MCF 10A (cell line): Measurements from ENCODE around the gene SPRR5. TPM values are rescaled to one million over a fixed set of nuclear protein-coding genes. Genes with fewer than 3 reads are reported as not detected.

Source experiments
- BruUV-seq: library from RNA; stranded (reverse); fragments of 400-500 nt; replicated peaks from 2 replicates; lab custom pipeline; 2021; lab: Mats Ljungman, UMichigan
- CTCF ChIA-PET: fragments of 300-600 bp; sonication (Branson Sonifier 250); formaldehyde crosslinking; extraction: SDS; loops from one replicate; lab custom pipeline; 2021; ENCODE audit warnings: antibody characterized with exemption, inconsistent platforms; lab: Yijun Ruan, JAX
- POLR2A ChIA-PET: fragments of 300-600, 350-650 bp; sonication (Branson Sonifier 250); formaldehyde crosslinking; extraction: SDS; loops from one replicate; lab custom pipeline; 2020; ENCODE audit warnings: antibody characterized with exemption, inconsistent platforms; lab: Yijun Ruan, JAX
- DNase-seq: peaks from one replicate; pipeline ENCODE4 v3.0.0-alpha.2; 2018; ENCODE audit not compliant: unreplicated experiment
- H3K27ac Mint-ChIP-seq: one replicate; pipeline ENCODE4 v1.8.0; 2022; ENCODE audit warnings: mild to moderate bottlenecking, low read depth, mixed read lengths; ENCODE audit not compliant: unreplicated experiment
- H3K27me3 Mint-ChIP-seq: one replicate; pipeline ENCODE4 v1.8.0; 2022; ENCODE audit warnings: mixed read lengths; ENCODE audit not compliant: insufficient read depth, unreplicated experiment
- H3K36me3 Mint-ChIP-seq: one replicate; pipeline ENCODE4 v1.8.0; 2022; ENCODE audit warnings: mild to moderate bottlenecking, moderate library complexity, mixed read lengths; ENCODE audit not compliant: insufficient read depth, unreplicated experiment
- H3K4me1 Mint-ChIP-seq: one replicate; pipeline ENCODE4 v1.8.0; 2022; ENCODE audit warnings: mixed read lengths; ENCODE audit not compliant: insufficient read depth, unreplicated experiment
- H3K4me3 Mint-ChIP-seq: one replicate; pipeline ENCODE4 v1.8.0; 2022; ENCODE audit warnings: mild to moderate bottlenecking, moderate library complexity, mixed read lengths; ENCODE audit not compliant: unreplicated experiment
- H3K9me3 Mint-ChIP-seq: one replicate; pipeline ENCODE4 v1.8.0; 2022; ENCODE audit warnings: mixed read lengths; ENCODE audit not compliant: unreplicated experiment
- CTCF ChIP-seq: fragments of 200-600 bp; IDR thresholded peaks from one replicate; pipeline ENCODE4 v1.8.0; 2022; ENCODE audit warnings: antibody characterized with exemption, mild to moderate bottlenecking; ENCODE audit not compliant: unreplicated experiment
- intact Hi-C: fragments of 100-400 bp; cut with micrococcal nuclease; formaldehyde crosslinking; loops from 2 replicates; pipeline ENCODE4 v1.14.1; 2022
- total RNA-seq: library from RNA; stranded (reverse); gene quantifications from 2 replicates; pipeline ENCODE4 v1.2.3, GENCODE V29; 2022

SPRR5 gene
- total RNA-seq, 1 experiment from 2014 or later = not detected

GRCh38 chr1:152941037-152941711, 5.8 kb upstream of the SPRR5 start:
- H3K4me1 Mint-ChIP-seq = peaks cover 20% of the 10 kb centered on the region
- no peak overlapping the region for H3K27ac Mint-ChIP-seq
- no TSS peak for BruUV-seq
- no peak overlapping the region for H3K4me3 Mint-ChIP-seq
- intact Hi-C loops = no loop called here
- DNase-seq = peak; percentile 75
- H3K36me3 Mint-ChIP-seq = no peaks in the 10 kb centered on the region
- ChIA-PET POLR2A (interaction anchor here (0.6 to 5.8 kb wide), 6 partner anchors 12 to 234 kb away, joined by 3 to 49 read pairs (median 4); no protein-coding TSS in a partner anchor), CTCF (interaction anchor here (0.7 to 5.7 kb wide), 5 partner anchors 15 to 252 kb away, joined by 3 to 27 read pairs (median 3); no protein-coding TSS in a partner anchor)
- H3K9me3 Mint-ChIP-seq = peaks cover 7% of the 10 kb centered on the region
- H3K27me3 Mint-ChIP-seq = no peaks in the 10 kb centered on the region
- no peak for TF ChIP-seq CTCF

GRCh38 chr1:152942161-152942560, 4.8 kb upstream of the SPRR5 start:
- peaks cover 20% of the 10 kb centered on the region for H3K4me1 Mint-ChIP-seq
- no peaks in the 10 kb centered on the region for H3K36me3 Mint-ChIP-seq
- ChIA-PET POLR2A (interaction anchor here (0.6 to 5.8 kb wide), 3 partner anchors 11 to 1563 kb away, joined by 3 to 49 read pairs (median 4); no protein-coding TSS in a partner anchor), CTCF (interaction anchor here (5.7 kb wide), 1 partner anchor 251 kb away, joined by 27 read pairs; no protein-coding TSS in a partner anchor)
- no peak overlapping the region for H3K27ac Mint-ChIP-seq
- no peak for DNase-seq
- no peak for TF ChIP-seq CTCF
- H3K27me3 Mint-ChIP-seq = no peaks in the 10 kb centered on the region
- peaks cover 7% of the 10 kb centered on the region for H3K9me3 Mint-ChIP-seq
- BruUV-seq = no TSS peak
- intact Hi-C loops = no loop called here
- H3K4me3 Mint-ChIP-seq = no peak overlapping the region

- no peak overlapping the region for H3K4me3 Mint-ChIP-seq
- ChIA-PET POLR2A (interaction anchor here (0.7 to 5.8 kb wide), 3 partner anchors 7 to 883 kb away, joined by 3 to 49 read pairs (median 4); no protein-coding TSS in a partner anchor), CTCF (interaction anchor here (0.6 to 5.7 kb wide), 8 partner anchors 8 to 247 kb away, joined by 3 to 27 read pairs (median 4); no protein-coding TSS in a partner anchor)
- no peaks in the 10 kb centered on the region for H3K27me3 Mint-ChIP-seq
- H3K9me3 Mint-ChIP-seq = no peaks in the 10 kb centered on the region
- DNase-seq = no peak
- no peak overlapping the region for H3K27ac Mint-ChIP-seq
- no peaks in the 10 kb centered on the region for H3K36me3 Mint-ChIP-seq
- no peak for TF ChIP-seq CTCF
- H3K4me1 Mint-ChIP-seq = peaks cover 10% of the 10 kb centered on the region
- intact Hi-C loops = no loop called here
- BruUV-seq = no TSS peak
Measured at GRCh38 chr1:152946248-152946647, 758 bp upstream of the SPRR5 start.

- Mint-ChIP-seq H3K27ac (no peak overlapping the region), H3K9me3 (no peaks in the 10 kb centered on the region), H3K36me3 (no peaks in the 10 kb centered on the region), H3K4me3 (no peak overlapping the region), H3K27me3 (no peaks in the 10 kb centered on the region), H3K4me1 (peaks cover 24% of the 10 kb centered on the region)
- intact Hi-C loops = loop anchor here (5.0 kb wide), 1 partner anchor 81 kb away; the partner anchor contains the start of gene SPRR1B
- CTCF ChIA-PET = interaction anchor here (2.6 kb wide), 1 partner anchor 81 kb away, joined by 11 read pairs; no protein-coding TSS in a partner anchor
- BruUV-seq = no TSS peak
- POLR2A ChIA-PET = interaction anchor here (0.6 to 4.1 kb wide), 3 partner anchors 8 to 69 kb away, joined by 3 to 54 read pairs (median 49); no protein-coding TSS in a partner anchor
- TF ChIP-seq CTCF = no peak
- no peak for DNase-seq
Measured at GRCh38 chr1:152951711-152952110, 4.7 kb downstream of the SPRR5 start.
